Right lobe of liver (tissue), 6 donors: ENCODE measurements around the gene TOGARAM2. TPM values are rescaled to one million over a fixed set of nuclear protein-coding genes. Genes with fewer than 3 reads are reported as not detected.

ENCODE experiments used
- ATAC-seq, 4 donors: fragments of 200-7000 bp; cut with Tn5 transposase; one replicate each; pipeline ENCODE4 v1.9.1; 2020; ENCODE audit warnings: mild to moderate bottlenecking in 4 of 4, moderate library complexity in 4 of 4
- DNase-seq, 3 donors: peaks; one replicate each; pipeline ENCODE4 v3.0.0-alpha.2; 2020
- H3K27ac ChIP-seq, 3 donors: fragments of 200-600 bp; one replicate each; pipeline ENCODE4 v1.8.0; 2022
- H3K27me3 ChIP-seq, 2 donors: fragments of 200-600 bp; one replicate each; pipeline ENCODE4 v1.8.0; 2022
- H3K36me3 ChIP-seq, 4 donors: fragments of 200-600 bp; sonication (generic) in 1 of 4; one replicate each; pipeline versions ENCODE4 v1.5.1 to v1.8.0; 2017 to 2022; ENCODE audit warnings: control low read depth in 1 of 4
- H3K4me1 ChIP-seq, 4 donors: fragments of 200-600 bp; sonication (generic) in 1 of 4; one replicate each; pipeline versions ENCODE4 v1.5.1 to v1.8.0; 2017 to 2022; ENCODE audit warnings: control low read depth in 1 of 4
- H3K4me3 ChIP-seq, 3 donors: fragments of 200-600 bp; one replicate each; pipeline ENCODE4 v1.8.0; 2022
- H3K9me3 ChIP-seq, 4 donors: fragments of 200-600 bp; sonication (generic) in 1 of 4; one replicate each; pipeline versions ENCODE4 v1.5.1 to v1.8.0; 2017 to 2022; ENCODE audit warnings: control low read depth in 1 of 4
- POLR2A ChIP-seq: fragments of 450-650 bp; IDR thresholded peaks from one replicate; pipeline ENCODE4 v1.6.1; 2017; ENCODE audit warnings: antibody characterized with exemption, mild to moderate bottlenecking
- WGBS: methylation state at CpG from one replicate; pipeline ENCODE4 v1.1.6; 2018; ENCODE audit warnings: low coverage, low lambda C conversion rate; ENCODE audit not compliant: insufficient coverage; ENCODE audit errors: missing lambda C conversion rate; 5-methylcytosine and 5-hydroxymethylcytosine counted together
- intact Hi-C, 2 donors: fragments of 100-400 bp; cut with DNase I; formaldehyde crosslinking; loops; one replicate each; pipeline versions ENCODE4 v1.11.2 to v1.14.1; 2022
- total RNA-seq, 6 experiments: library from RNA; depleted of rRNA in 2 of 6; stranded (reverse); fragments of >200 nt in 2 of 6; fragmentation: NEBNext Ultra II Directional in 3 of 6; extraction: Animal tissue kit (Norgen Biotek cat#: 25700) in 3 of 6; gene quantifications; one replicate each; pipeline versions ENCODE4 v1.1.0 to v1.2.4, GENCODE V29; 2016 to 2023
- TF ChIP-seq, protein P1 (sequence below), 4 donors: fragments of 200-600 bp in 3 of 4; fragments of 450-650 bp in 1 of 4; IDR thresholded peaks; one replicate each; pipeline versions ENCODE4 v1.5.1 to v1.8.0; 2016 to 2022; ENCODE audit warnings: antibody characterized with exemption in 4 of 4, mild to moderate bottlenecking in 2 of 4
- donor health status: DM: no; HTN: yes; CAD: no.
- donor health status: DM: no; HTN: no; CAD: no.
- donor health status: DM: no; HTN: no; CAD: no.
- donor health status: DM: no; HTN: yes; CAD: no.
- donor health status: DM: no; HTN: yes; CAD: no.

Gene TOGARAM2
- total RNA-seq, 6 experiments from 2014 or later = 0.06 to 0.37 (median 0.14) TPM; not detected in 1

DNA sequence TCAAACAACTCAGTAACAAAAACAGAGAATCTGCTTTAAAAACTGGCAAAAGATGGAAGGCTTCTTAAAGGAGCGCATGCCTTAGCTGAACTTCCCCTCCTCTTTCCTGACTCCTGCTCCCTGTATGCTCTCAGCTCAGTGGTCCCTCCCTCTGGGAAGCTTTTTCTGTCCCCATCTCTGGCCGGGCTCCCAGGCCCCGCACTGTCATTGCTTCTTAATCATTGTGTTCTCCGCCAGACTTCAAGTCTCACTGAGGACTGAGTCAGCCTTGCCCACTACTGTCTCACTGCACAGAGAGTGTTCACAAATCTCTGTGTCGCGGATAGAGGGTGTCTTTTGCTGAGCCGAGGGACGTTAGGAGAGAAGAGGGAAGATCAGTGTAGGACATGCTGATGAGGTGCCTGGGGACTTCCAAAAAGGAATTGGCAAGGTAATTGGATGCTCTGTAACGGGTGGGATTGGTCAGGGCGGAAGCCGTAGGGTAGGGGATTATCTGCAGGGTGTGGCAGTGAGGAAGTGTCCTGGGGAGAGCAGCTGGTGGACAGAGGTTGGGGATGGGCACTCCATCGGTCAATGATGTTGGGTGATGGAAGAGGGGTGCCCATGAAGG lies 16.2 kb downstream of the TOGARAM2 start:
- DNase-seq (peak in 1 of 3 donors; percentile 19), ATAC-seq (peak in 1 of 4 donors; percentile 29)
- no peak overlapping the region for H3K27ac ChIP-seq
- H3K36me3 ChIP-seq = no peaks in the 10 kb centered on the region
- no peaks in the 10 kb centered on the region for H3K4me1 ChIP-seq
- TF ChIP-seq POLR2A = no peak
- TF ChIP-seq, protein P1, sequence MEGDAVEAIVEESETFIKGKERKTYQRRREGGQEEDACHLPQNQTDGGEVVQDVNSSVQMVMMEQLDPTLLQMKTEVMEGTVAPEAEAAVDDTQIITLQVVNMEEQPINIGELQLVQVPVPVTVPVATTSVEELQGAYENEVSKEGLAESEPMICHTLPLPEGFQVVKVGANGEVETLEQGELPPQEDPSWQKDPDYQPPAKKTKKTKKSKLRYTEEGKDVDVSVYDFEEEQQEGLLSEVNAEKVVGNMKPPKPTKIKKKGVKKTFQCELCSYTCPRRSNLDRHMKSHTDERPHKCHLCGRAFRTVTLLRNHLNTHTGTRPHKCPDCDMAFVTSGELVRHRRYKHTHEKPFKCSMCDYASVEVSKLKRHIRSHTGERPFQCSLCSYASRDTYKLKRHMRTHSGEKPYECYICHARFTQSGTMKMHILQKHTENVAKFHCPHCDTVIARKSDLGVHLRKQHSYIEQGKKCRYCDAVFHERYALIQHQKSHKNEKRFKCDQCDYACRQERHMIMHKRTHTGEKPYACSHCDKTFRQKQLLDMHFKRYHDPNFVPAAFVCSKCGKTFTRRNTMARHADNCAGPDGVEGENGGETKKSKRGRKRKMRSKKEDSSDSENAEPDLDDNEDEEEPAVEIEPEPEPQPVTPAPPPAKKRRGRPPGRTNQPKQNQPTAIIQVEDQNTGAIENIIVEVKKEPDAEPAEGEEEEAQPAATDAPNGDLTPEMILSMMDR (IDR thresholded peaks at IDR 0.05) = no peak
- WGBS = 33% methylated on average over 12 of the region's 12 CpGs
- no peaks in the 10 kb centered on the region for H3K9me3 ChIP-seq
- H3K27me3 ChIP-seq = no peaks in the 10 kb centered on the region
- no peak overlapping the region for H3K4me3 ChIP-seq
- intact Hi-C loops = no loop called here

GRCh38 chr2:28997847-28998735 lies 17.0 kb downstream of the TOGARAM2 start:
- intact Hi-C loops = no loop called here
- no peak overlapping the region for H3K27ac ChIP-seq
- DNase-seq (no peak), ATAC-seq (no peak)
- H3K9me3 ChIP-seq = no peaks in the 10 kb centered on the region
- 20% methylated on average over 1 of the region's 17 CpGs for WGBS
- no peaks in the 10 kb centered on the region for H3K4me1 ChIP-seq
- no peak overlapping the region for H3K4me3 ChIP-seq
- no peaks in the 10 kb centered on the region for H3K27me3 ChIP-seq
- H3K36me3 ChIP-seq = no peaks in the 10 kb centered on the region
- no peak for TF ChIP-seq POLR2A
- TF ChIP-seq, protein P1 (IDR thresholded peaks at IDR 0.05) = no peak

- H3K36me3 ChIP-seq = no peaks in the 10 kb centered on the region
- WGBS = 58% methylated on average over 4 of the region's 7 CpGs
- H3K4me3 ChIP-seq = no peak overlapping the region
- TF ChIP-seq, protein P1 (IDR thresholded peaks at IDR 0.05) = no peak
- TF ChIP-seq POLR2A = no peak
- no peak overlapping the region for H3K27ac ChIP-seq
- no peaks in the 10 kb centered on the region for H3K9me3 ChIP-seq
- intact Hi-C loops = no loop called here
- H3K4me1 ChIP-seq = no peaks in the 10 kb centered on the region
- peak; percentile 58 to 73 (median 60) for DNase-seq
- ATAC-seq = peak; percentile 64 to 87 (median 78)
- H3K27me3 ChIP-seq = no peaks in the 10 kb centered on the region
Observed at GRCh38 chr2:29000481-29000880, 19.4 kb downstream of the TOGARAM2 start.

DNA sequence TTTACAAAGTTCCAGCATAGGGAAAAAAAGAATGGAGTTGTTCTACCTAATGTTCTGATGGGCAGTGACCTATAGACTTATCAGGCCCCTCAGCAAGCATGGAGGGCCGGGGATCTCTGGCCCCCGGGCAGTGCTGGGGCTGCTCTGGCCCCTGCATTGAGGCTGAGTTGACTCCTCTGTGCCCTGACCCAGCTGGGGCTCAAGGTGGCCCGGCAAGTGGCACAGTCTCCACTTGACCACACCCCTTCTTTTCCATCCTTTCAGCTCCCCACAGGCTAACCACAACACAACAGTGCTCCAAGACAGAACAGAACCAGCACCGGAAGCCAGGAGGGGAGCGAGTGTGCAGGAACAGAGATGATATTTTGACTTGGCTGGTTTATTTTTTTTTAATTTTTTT lies 19.9 kb downstream of the TOGARAM2 start:
- Histone ChIP-seq H3K9me3 (no peaks in the 10 kb centered on the region), H3K4me3 (no peak overlapping the region), H3K4me1 (no peaks in the 10 kb centered on the region), H3K36me3 (no peaks in the 10 kb centered on the region), H3K27ac (no peak overlapping the region), H3K27me3 (no peaks in the 10 kb centered on the region)
- DNase-seq (no peak), ATAC-seq (no peak)
- 92% methylated on average over 2 of the region's 5 CpGs for WGBS
- intact Hi-C loops = no loop called here
- no peak for TF ChIP-seq POLR2A
- TF ChIP-seq, protein P1 (IDR thresholded peaks at IDR 0.05) = no peak
